NCI-H774 (cell line): ENCODE measurements around the gene BBS4.
"Not testable (repeated sequence)": the region's sequence is repeated elsewhere in the genome, so short reads cannot be mapped to it uniquely, and the experiment has no call there.

Experiments used
- DNase-seq: peaks from one replicate; lab custom pipeline; 2025; lab: John Stamatoyannopoulos, UW

Gene BBS4

DNA sequence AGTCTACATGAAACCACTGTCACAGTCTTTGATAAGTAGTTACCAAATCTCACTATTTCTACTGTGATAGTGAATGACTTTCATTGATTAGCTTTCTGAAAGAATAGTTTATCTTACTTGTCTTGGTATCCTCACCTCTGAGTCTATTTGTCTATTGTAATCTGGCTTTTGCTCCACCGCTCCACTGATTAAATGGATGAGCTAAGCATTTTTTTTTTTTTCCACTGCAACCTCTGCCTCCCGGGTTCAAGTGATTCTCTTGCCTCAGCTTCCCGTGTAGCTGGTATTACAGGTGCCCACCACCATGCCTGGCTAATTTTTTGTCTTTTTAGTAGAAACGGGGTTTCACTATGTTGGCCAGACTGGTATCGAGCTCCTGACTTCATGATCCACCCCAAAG is 12.9 kb downstream of the BBS4 start:
- no peak for DNase-seq

DNA sequence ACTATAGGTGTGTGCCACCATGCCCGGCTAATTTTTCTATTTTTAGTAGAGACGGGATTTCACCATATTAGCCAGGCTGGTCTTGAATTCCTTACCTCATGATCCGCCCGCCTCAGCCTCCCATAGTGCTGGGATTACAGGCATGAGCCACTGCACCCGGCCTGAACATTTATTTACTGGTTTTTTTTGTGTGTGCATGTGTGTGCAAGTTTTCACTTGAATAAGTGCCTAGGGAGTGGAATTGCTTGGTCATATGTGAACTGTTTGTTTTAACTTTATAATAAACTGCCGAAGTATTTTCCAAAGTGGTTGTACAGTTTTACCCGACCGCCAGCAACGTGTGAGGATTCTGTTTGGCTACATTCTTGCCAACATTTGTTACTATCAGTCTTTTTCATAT is 14.1 kb downstream of the BBS4 start:
- no peak for DNase-seq

GRCh38 chr15:72706266-72706665 is 20.3 kb downstream of the BBS4 start:
- no peak for DNase-seq

DNA sequence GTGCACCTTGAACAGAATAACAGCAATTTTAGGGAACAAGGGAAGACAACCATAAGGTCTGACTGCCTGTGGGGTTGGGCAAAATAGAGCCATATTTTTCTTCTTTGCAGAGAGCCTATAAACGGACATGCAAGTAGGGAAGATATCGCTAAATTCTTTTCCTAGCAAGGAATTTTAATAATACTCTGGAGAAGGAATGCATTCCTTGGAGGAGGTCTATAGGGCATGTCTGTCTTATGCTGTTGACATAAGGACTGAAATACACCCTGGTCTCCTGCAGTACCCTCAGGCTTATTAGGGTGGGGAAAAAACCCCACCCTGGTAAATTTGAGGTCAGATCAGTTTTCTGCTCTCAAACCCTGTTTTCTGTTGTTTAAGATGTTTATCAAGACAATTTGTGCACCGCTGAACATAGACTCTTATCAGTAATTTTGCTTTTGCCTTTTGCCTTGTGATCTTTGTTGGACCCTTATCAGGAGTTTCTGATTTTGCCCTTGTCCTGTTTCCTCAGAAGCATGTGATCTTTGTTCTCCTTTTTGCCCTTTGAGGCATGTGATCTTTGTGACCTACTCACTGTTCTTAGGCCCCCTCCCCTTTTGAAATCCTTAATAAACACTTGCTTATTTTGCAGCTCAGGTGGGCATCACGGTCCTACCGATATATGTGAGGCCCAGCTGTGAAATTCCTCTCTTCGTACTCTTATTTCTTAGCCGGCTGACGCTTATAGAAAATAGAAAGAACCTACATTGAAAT is 22.7 kb downstream of the BBS4 start:
- not testable (repeated sequence) for DNase-seq

DNA sequence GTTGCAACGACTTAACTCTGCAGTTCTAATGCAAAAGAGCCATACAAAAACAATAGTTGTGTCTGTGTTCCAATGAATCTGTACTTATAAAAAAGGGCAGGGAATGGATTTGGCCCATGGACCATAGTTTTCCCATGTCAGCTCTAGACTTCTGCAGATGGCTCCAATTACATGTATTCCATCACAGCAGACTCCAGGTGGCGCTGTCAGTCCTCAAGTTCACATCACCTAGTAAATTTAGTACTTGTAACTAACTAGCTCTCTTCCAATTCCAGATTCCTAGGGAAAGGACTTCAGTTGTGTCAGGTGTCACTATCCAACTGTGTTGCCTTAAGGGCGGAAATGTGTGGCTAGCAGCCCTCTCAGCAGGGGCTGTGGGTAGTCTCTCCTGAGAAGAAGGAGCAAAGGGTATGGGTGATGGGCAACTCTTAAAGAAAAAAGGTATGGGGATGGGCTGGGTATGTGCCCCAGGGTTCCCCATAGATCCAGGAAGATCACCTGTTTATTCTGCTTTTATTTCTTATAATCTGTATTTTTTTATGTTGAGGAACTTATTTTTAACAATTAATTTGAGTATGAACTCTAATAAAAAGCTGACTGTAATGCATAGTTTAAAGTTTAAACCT is 36.2 kb downstream of the BBS4 start:
- peak; percentile 45 for DNase-seq

GRCh38 chr15:72724028-72724427 is 38.0 kb downstream of the BBS4 start:
- no peak for DNase-seq

DNA sequence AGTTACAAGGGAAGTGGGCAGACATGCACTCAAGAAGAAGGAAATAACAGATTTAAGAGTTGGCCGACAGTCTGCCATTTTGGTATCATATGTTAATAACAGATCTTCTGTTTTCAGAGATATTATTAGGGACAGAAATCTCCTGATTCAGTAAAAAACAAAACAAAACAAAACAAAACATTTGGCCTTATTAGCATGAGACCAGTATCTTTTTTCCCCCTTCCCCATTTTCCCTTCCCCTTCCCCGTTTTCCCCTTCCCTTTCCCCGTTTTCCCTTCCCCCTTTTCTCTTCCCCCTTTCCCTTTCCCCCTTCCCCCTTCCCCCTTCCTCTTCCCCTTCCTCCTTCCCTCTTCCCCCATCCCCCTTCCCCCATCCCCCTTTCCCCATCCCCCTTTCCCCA is 39.4 kb downstream of the BBS4 start:
- DNase-seq, result no peak

GRCh38 chr15:72725851-72726250 is 39.8 kb downstream of the BBS4 start:
- not testable (repeated sequence) for DNase-seq

- no peak for DNase-seq
Observed at GRCh38 chr15:72727154-72727553, 41.1 kb downstream of the BBS4 start.

- not testable (repeated sequence) for DNase-seq
Observed at GRCh38 chr15:72728249-72728648, 42.2 kb downstream of the BBS4 start.

- DNase-seq, result no peak
Observed at GRCh38 chr15:72728821-72729220, 42.8 kb downstream of the BBS4 start.

DNA sequence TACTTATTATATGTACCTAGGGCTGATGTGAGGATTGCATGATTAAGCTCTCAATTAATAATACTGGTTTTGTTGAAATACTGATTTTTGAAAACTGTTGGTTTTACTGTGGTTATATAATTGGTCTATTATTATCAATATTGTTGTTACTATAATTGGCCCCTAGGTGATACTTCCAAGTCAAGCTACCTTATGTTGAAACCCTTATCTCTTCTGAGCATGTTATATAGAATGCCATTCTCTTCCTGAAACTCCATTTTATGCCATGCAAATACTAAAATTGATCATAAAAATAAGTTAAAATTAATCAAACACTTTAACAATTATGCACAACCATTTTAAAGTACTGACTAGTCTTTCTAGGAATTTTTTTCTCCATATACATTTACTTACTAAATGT is 46.1 kb downstream of the BBS4 start:
- no peak for DNase-seq

GRCh38 chr15:72732516-72732915 is 46.5 kb downstream of the BBS4 start:
- DNase-seq, result no peak

DNA sequence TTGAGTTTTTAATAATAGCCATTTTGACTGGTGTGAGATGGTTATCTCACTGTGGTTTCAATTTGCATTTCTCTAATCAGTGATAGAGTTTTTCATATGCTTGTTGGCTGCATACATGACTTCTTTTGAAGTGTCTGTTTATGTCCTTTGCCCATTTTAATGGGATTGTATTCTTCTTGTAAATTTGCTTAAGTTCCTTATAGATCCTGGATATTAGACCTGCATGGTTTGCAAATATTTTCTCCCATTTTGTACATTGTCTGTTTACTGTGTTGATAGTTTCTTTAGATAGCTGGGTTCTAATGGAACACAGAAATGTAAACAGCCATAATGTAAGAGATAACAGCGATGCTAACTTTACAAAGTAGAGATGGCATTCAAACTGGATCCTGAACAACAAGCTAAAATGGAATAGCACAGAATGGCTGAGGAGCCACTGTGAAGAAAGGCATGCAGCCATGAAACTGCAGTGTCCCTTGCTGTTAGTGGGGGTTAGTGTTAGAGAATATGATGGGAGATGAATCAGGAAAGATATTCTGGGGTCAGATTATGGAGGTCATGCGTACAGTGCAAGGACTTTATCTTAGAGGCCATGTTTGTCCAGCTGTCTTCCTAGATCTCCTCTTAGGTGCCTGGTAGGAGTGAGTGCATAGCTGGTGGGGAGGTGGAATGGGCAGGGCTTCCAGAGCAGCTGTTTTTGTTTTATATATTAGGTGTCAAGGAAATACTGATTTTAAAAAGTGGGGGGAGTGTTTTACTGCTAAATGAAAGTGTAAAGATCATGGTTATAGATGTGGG is 48.1 kb downstream of the BBS4 start:
- no peak for DNase-seq

DNA sequence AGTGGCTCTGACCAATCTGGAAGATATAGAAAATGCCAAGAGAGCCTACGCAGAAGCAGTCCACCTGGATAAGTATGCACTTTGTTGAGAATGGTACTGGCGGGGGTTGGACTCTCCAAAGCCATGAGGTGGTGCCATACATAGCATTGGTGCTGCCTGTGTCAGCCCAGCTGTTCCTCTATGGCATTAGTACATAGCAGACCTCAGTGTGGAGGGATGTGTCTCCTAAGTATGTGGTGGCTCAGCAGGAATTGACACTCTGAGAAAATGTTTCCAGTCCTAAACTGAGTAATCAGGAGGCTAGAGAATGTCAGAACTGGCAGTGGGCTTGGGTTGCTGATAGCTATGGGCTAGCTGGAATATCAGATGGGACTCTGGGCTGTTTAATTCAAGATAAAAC is 49.1 kb downstream of the BBS4 start:
- no peak for DNase-seq

DNA sequence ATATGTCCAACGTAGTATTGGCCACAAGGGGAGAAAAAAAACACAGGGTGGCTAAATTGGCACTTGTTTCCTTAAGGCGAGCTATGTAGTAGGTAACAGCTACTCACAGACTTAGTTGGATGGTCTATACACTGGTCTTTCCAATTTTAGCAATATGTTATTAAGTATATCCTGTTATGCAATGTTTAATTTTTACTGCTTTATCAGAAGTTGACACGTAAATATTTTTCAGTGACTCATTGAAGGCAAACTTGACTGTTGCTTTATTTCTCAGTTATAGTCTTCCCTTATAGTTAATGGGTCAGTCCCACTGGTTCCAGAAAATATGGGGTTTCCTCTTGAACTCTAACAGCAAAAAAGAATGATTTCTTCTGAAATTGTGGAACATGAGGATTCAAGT is 51.1 kb downstream of the BBS4 start:
- DNase-seq, result no peak

- no peak for DNase-seq
Observed at GRCh38 chr15:72737723-72738122, 51.7 kb downstream of the BBS4 start.

DNA sequence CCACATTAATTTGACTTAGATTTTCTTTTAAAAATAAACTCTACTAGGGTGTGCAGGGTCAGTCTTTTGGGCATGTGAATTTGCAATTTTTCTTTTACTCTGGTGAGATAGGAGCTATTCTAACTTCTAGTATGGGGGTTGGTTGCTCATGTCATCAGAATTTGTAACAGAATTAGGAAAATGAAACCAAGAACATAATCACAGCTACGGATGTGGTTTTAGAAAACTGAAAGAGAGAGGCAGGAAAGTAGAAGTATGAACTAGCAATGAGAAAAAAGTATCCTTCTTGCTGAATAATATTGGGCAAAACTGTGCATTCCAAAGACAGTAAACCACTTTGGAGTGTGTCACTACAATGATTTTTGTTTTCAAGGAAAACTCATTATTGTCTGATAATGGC is 54.2 kb downstream of the BBS4 start:
- DNase-seq, result no peak

DNA sequence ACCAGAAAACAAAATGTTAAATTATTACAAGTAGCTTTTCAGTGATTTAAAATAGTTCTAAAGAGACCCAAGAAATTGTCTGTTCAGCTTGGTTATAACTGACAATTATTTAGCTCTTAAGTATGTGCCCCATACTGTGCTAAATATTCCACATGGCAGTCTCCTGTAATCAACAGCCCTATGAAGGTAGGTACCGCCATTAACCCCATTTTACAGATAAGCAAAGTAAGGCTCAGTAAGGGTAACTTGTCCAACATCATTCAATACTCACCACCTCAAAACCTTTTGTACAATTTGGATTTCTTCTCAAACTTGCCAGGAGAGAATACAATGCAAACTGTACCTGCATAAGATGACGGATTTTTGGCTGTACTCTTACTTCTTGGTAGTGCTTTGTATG is 63.7 kb downstream of the BBS4 start:
- no peak for DNase-seq

- no peak for DNase-seq
Observed at GRCh38 chr15:72751751-72752455, 65.9 kb downstream of the BBS4 start.

GRCh38 chr15:72754096-72754495 is 68.1 kb downstream of the BBS4 start:
- no peak for DNase-seq

DNA sequence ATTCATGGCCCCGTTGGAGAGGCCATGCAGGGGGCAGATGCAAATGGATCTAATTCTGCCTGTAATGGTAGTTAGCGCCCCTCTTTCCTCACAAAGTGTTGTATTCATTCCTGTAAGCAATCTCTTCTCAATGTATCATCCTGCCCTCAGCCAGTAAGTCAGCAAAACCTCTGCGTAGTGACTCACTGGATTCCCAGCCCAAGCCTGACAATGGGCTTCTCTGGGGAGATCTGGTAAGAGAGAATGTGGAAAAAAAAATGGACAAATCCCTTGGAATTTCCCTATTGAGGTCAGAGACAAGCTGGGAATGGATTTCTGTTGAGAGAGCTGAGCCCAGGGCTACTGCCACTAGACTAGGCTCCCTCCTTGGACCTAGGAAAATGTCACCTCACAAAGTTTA is 72.2 kb downstream of the BBS4 start:
- no peak for DNase-seq
